DND-41 (cell line): ENCODE measurements around the gene HTT.

Experiments
- ATAC-seq: fragments of 200-7000 bp; cut with Tn5 transposase; 3 replicates; pipeline ENCODE4 v1.9.1; 2021; ENCODE audit warnings: low read depth; ENCODE audit not compliant: insufficient read depth
- DNase-seq: peaks from one replicate; pipeline ENCODE4 v3.0.0-alpha.2; 2020
- H2AFZ ChIP-seq: 2 replicates; pipeline ENCODE4 v1.6.0; 2012; ENCODE audit warnings: low read depth, low read length
- H3K27ac ChIP-seq: 2 replicates; pipeline ENCODE4 v1.5.1; 2012; ENCODE audit warnings: low read length, inconsistent platforms
- H3K27me3 ChIP-seq: fragments of 200-600 bp; sonication (generic); 2 replicates; pipeline ENCODE4 v1.6.0; 2012; ENCODE audit warnings: low read length, mild to moderate bottlenecking, inconsistent platforms; ENCODE audit not compliant: insufficient read depth, poor library complexity
- H3K36me3 ChIP-seq: 2 replicates; pipeline ENCODE4 v1.5.1; 2012; ENCODE audit warnings: low read length, inconsistent platforms; ENCODE audit not compliant: insufficient read depth
- H3K4me1 ChIP-seq: 2 replicates; pipeline ENCODE4 v1.5.1; 2012; ENCODE audit warnings: mild to moderate bottlenecking, low read length; ENCODE audit not compliant: insufficient read depth
- H3K4me2 ChIP-seq: 2 replicates; pipeline ENCODE4 v1.6.0; 2012; ENCODE audit warnings: mild to moderate bottlenecking, moderate library complexity, low read length, inconsistent platforms; ENCODE audit not compliant: insufficient read depth
- H3K4me3 ChIP-seq, 2 experiments: fragments of 200-600 bp in 1 of 2; shearing (Covaris generic) in 1 of 2; 2 replicates each; pipeline ENCODE4 v1.5.1; 2012 to 2016; ENCODE audit warnings: inconsistent platforms in 2 of 2, low read length in 2 of 2, mild to moderate bottlenecking in 2 of 2, low read depth in 1 of 2, moderate library complexity in 1 of 2
- H3K79me2 ChIP-seq: 2 replicates; pipeline ENCODE4 v1.6.0; 2012; ENCODE audit warnings: low read length, inconsistent platforms; ENCODE audit not compliant: insufficient read depth
- H3K9ac ChIP-seq: 2 replicates; pipeline ENCODE4 v1.6.0; 2012; ENCODE audit warnings: low read depth, mild to moderate bottlenecking, inconsistent platforms, low read length, moderate library complexity
- H3K9me3 ChIP-seq: 2 replicates; pipeline ENCODE4 v1.5.1; 2012; ENCODE audit warnings: low read length, moderate library complexity, mild to moderate bottlenecking, inconsistent platforms; ENCODE audit not compliant: insufficient read depth, severe bottlenecking
- H4K20me1 ChIP-seq: 2 replicates; pipeline ENCODE4 v1.6.0; 2012; ENCODE audit warnings: low read length; ENCODE audit not compliant: insufficient read depth
- CTCF ChIP-seq: IDR thresholded peaks from 2 replicates; pipeline ENCODE4 v1.5.1; 2012; ENCODE audit warnings: borderline replicate concordance, low read length, moderate library complexity, mild to moderate bottlenecking; ENCODE audit not compliant: poor library complexity, severe bottlenecking; ENCODE audit errors: extremely low read depth
- EZH2 ChIP-seq: IDR thresholded peaks from 3 replicates; pipeline ENCODE4 v1.6.1; 2012; ENCODE audit warnings: borderline replicate concordance, low read depth, mild to moderate bottlenecking, moderate library complexity, low read length, inconsistent platforms; ENCODE audit not compliant: severe bottlenecking

Gene HTT

GRCh38 chr4:3226944-3227343 is 152.5 kb downstream of the HTT start:
- H3K9me3 ChIP-seq = no peaks in the 10 kb centered on the region
- no peak for ATAC-seq
- H3K27ac ChIP-seq = no peak overlapping the region
- H3K4me2 ChIP-seq = no peak overlapping the region
- H3K27me3 ChIP-seq = no peaks in the 10 kb centered on the region
- H3K9ac ChIP-seq = no peak overlapping the region
- no peak for DNase-seq
- TF ChIP-seq EZH2 = no peak
- no peak for TF ChIP-seq CTCF
- H3K4me1 ChIP-seq = no peaks in the 10 kb centered on the region
- no peak overlapping the region for H2AFZ ChIP-seq
- H3K36me3 ChIP-seq = peaks cover 81% of the 10 kb centered on the region
- H4K20me1 ChIP-seq = peaks cover 19% of the 10 kb centered on the region; the same call in 1 of the 2 replicates
- H3K79me2 ChIP-seq = no peaks in the 10 kb centered on the region
- no peak overlapping the region for H3K4me3 ChIP-seq

- Histone ChIP-seq H3K9me3 (no peaks in the 10 kb centered on the region), H3K4me3 (no peak overlapping the region), H3K36me3 (peaks cover 81% of the 10 kb centered on the region), H3K9ac (no peak overlapping the region), H3K4me1 (no peaks in the 10 kb centered on the region), H3K79me2 (no peaks in the 10 kb centered on the region), H3K27ac (no peak overlapping the region), H2AFZ (no peak overlapping the region), H4K20me1 (peaks cover 19% of the 10 kb centered on the region; the same call in 1 of the 2 replicates), H3K27me3 (no peaks in the 10 kb centered on the region), H3K4me2 (no peak overlapping the region)
- no peak for TF ChIP-seq CTCF
- DNase-seq (no peak), ATAC-seq (no peak)
Observed at GRCh38 chr4:3227878-3228675, 153.6 kb downstream of the HTT start.

- no peak overlapping the region for H3K4me3 ChIP-seq
- no peaks in the 10 kb centered on the region for H3K4me1 ChIP-seq
- no peak overlapping the region for H3K4me2 ChIP-seq
- no peak overlapping the region for H2AFZ ChIP-seq
- TF ChIP-seq CTCF (no peak), EZH2 (no peak)
- DNase-seq (no peak), ATAC-seq (no peak)
- no peaks in the 10 kb centered on the region for H3K27me3 ChIP-seq
- H3K36me3 ChIP-seq = peaks cover 81% of the 10 kb centered on the region
- H3K79me2 ChIP-seq = no peaks in the 10 kb centered on the region
- H4K20me1 ChIP-seq = peaks cover 15% of the 10 kb centered on the region; the same call in 1 of the 2 replicates
- no peaks in the 10 kb centered on the region for H3K9me3 ChIP-seq
- no peak overlapping the region for H3K27ac ChIP-seq
- no peak overlapping the region for H3K9ac ChIP-seq
Observed at GRCh38 chr4:3228881-3229280, 154.4 kb downstream of the HTT start.
